Natural killer cell (primary cell): ENCODE data around the gene TAF4. TPM values are rescaled to one million over a fixed set of nuclear protein-coding genes. Genes with fewer than 3 reads are reported as not detected.

ENCODE experiments used
- ATAC-seq, 3 donors: fragments of 150-1000 bp in 2 of 3; fragments of 200-7000 bp in 1 of 3; cut with Tn5 transposase; 1 replicate in 1 of 3; 2 replicates in 2 of 3; pipeline ENCODE4 v1.10.0; 2021; ENCODE audit warnings: mild to moderate bottlenecking in 2 of 3, moderate library complexity in 2 of 3
- DNase-seq, 2 donors: peaks; one replicate each; pipeline versions ENCODE4 v3.0.0 to v3.0.0-alpha.2; 2013 to 2021; ENCODE audit warnings: mixed read lengths in 1 of 2
- H3K27ac ChIP-seq: one replicate; pipeline ENCODE4 v1.5.1; 2013; ENCODE audit warnings: mild to moderate bottlenecking, low read length
- H3K27me3 ChIP-seq: one replicate; pipeline ENCODE4 v1.6.1; 2013; ENCODE audit warnings: low read length; ENCODE audit not compliant: control insufficient read depth, insufficient read depth
- H3K36me3 ChIP-seq: one replicate; pipeline ENCODE4 v1.6.1; 2013; ENCODE audit warnings: low read length; ENCODE audit not compliant: control insufficient read depth, insufficient read depth
- H3K4me1 ChIP-seq: one replicate; pipeline ENCODE4 v1.6.1; 2013; ENCODE audit warnings: low read length; ENCODE audit not compliant: control insufficient read depth, insufficient read depth
- H3K4me3 ChIP-seq: one replicate; pipeline ENCODE4 v1.5.1; 2013; ENCODE audit warnings: low read length
- H3K9me3 ChIP-seq: one replicate; pipeline ENCODE4 v1.6.1; 2013; ENCODE audit warnings: low read length; ENCODE audit not compliant: control insufficient read depth, insufficient read depth
- H3K27ac Mint-ChIP-seq, 2 donors: one replicate each; pipeline ENCODE4 v1.8.0; 2022; ENCODE audit warnings: mild to moderate bottlenecking in 2 of 2, mixed read lengths in 2 of 2, moderate library complexity in 1 of 2
- H3K27me3 Mint-ChIP-seq, 2 donors: one replicate each; pipeline ENCODE4 v1.8.0; 2022; ENCODE audit warnings: low read depth in 2 of 2, mixed read lengths in 2 of 2
- H3K36me3 Mint-ChIP-seq: one replicate; pipeline ENCODE4 v1.8.0; 2022; ENCODE audit warnings: mixed read lengths
- H3K4me1 Mint-ChIP-seq, 2 donors: one replicate each; pipeline ENCODE4 v1.8.0; 2022; ENCODE audit warnings: mixed read lengths in 2 of 2
- H3K4me3 Mint-ChIP-seq: one replicate; pipeline ENCODE4 v1.8.0; 2022; ENCODE audit warnings: mild to moderate bottlenecking, moderate library complexity, mixed read lengths
- H3K9me3 Mint-ChIP-seq, 2 donors: one replicate each; pipeline ENCODE4 v1.8.0; 2022; ENCODE audit warnings: mixed read lengths in 2 of 2
- WGBS: methylation state at CpG from one replicate; pipeline ENCODE4 v1.1.7; 2013; ENCODE audit warnings: missing lambda C conversion rate; ENCODE audit not compliant: insufficient coverage; 5-methylcytosine and 5-hydroxymethylcytosine counted together
- intact Hi-C: fragments of 100-400 bp; cut with micrococcal nuclease; formaldehyde crosslinking; loops from one replicate; pipeline ENCODE4 v1.14.2; 2022
- total RNA-seq, 4 donors: library from RNA; stranded (reverse); fragments of 120-200 nt in 1 of 4; gene quantifications; one replicate each; pipeline versions ENCODE4 v1.2.3 to v1.2.4, GENCODE V29; 2013 to 2022
- TF ChIP-seq, protein P1 (sequence below): fragments of 200-600 bp; IDR thresholded peaks from one replicate; pipeline ENCODE4 v1.8.0; 2022; ENCODE audit warnings: antibody characterized with exemption

The TAF4 gene
- total RNA-seq, 3 donors from 2014 or later (not counting 1 experiment from before 2014, with no cell fraction given): 30.0 to 35.1 (median 30.3) TPM

DNA sequence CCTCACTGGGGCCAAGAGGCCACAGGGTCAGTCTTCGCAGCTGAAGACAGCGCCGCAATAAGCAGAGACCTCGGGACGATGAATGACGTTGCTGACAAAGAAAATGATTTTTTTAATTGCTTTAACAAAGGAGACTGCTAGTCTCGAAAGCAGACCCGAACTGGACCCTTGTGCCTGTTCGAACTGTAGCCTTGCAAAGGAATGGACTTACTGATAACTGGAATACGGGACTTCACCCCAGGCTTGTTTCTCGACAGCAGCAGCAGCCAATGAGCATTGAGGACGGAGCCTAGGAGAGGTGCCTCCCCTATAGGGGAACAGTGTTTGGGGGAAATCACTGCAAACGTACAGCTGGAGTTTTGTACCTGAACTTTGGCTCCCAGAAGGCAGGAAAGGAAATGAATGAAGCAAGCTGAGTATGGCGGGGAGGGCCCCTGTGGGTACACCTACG is 1.3 kb upstream of the TAF4 start:
- H3K4me3 ChIP-seq: peak overlapping the region; percentile 61
- H3K36me3 Mint-ChIP-seq: no peaks in the 10 kb centered on the region
- peaks cover 38% of the 10 kb centered on the region for H3K4me1 ChIP-seq
- TF ChIP-seq, protein P1, sequence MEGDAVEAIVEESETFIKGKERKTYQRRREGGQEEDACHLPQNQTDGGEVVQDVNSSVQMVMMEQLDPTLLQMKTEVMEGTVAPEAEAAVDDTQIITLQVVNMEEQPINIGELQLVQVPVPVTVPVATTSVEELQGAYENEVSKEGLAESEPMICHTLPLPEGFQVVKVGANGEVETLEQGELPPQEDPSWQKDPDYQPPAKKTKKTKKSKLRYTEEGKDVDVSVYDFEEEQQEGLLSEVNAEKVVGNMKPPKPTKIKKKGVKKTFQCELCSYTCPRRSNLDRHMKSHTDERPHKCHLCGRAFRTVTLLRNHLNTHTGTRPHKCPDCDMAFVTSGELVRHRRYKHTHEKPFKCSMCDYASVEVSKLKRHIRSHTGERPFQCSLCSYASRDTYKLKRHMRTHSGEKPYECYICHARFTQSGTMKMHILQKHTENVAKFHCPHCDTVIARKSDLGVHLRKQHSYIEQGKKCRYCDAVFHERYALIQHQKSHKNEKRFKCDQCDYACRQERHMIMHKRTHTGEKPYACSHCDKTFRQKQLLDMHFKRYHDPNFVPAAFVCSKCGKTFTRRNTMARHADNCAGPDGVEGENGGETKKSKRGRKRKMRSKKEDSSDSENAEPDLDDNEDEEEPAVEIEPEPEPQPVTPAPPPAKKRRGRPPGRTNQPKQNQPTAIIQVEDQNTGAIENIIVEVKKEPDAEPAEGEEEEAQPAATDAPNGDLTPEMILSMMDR: no peak
- no peaks in the 10 kb centered on the region for H3K9me3 Mint-ChIP-seq
- H3K4me3 Mint-ChIP-seq: peak overlapping the region; percentile 89
- no peak for ATAC-seq
- WGBS: 19% methylated on average over 15 of the region's 15 CpGs
- no peaks in the 10 kb centered on the region for H3K9me3 ChIP-seq
- intact Hi-C loops: loop anchor here (2.0 to 5.0 kb wide), 2 partner anchors 54 to 75 kb away; partner anchors contain the start of genes PSMA7 and SS18L1
- peak in 1 of 2 donors; percentile 46 for DNase-seq
- no peaks in the 10 kb centered on the region for H3K36me3 ChIP-seq
- peaks cover 2% of the 10 kb centered on the region for H3K27me3 ChIP-seq
- peaks cover 28 to 30% of the 10 kb centered on the region in 2 donors for H3K4me1 Mint-ChIP-seq
- H3K27ac Mint-ChIP-seq: peak overlapping the region; percentile 87 to 88
- H3K27ac ChIP-seq: peak overlapping the region; percentile 67
- peaks cover 7 to 9% of the 10 kb centered on the region in 2 donors for H3K27me3 Mint-ChIP-seq

DNA sequence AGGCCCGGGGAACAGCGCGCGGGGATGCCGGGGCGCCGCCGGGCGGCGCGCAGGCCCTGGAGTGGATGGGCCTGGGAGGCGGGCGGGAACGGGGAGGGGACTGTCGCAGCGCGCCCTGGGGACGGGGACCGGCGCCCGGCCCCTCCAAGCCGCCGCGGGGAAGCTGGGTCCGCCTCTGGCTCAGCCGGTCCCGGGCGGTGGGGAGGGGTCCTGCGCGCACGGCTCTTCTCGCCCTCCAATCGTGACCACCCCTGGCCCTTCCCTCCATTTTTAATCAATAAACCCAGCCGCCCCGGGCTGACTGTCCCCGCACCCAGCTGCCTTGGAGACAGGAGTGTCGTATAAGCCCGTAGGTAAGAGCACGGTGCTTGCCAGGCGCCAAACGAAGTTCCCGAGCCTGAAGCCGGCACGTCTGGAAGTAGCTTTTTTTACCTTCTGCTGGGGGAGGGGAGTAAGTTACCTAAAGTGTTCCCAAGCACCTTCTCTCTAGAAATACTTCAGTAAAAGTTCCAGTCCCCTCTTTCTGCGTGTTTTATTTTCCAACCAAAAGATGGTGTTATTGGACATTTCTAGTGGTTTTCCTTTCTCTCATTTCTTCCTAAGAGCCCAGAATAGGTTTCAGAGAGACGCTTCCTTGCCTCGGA is 780 bp upstream of the TAF4 start:
- Histone ChIP-seq H3K36me3 (no peaks in the 10 kb centered on the region), H3K4me1 (peaks cover 38% of the 10 kb centered on the region), H3K27me3 (peaks cover 2% of the 10 kb centered on the region), H3K4me3 (peak overlapping the region; percentile 61), H3K27ac (peak overlapping the region; percentile 67), H3K9me3 (no peaks in the 10 kb centered on the region)
- TF ChIP-seq, protein P1: no peak
- intact Hi-C loops: loop anchor here (2.0 to 5.0 kb wide), 2 partner anchors 54 to 76 kb away; partner anchors contain the start of genes PSMA7 and SS18L1
- H3K9me3 Mint-ChIP-seq: no peaks in the 10 kb centered on the region
- H3K4me3 Mint-ChIP-seq: peak overlapping the region; percentile 89
- H3K4me1 Mint-ChIP-seq: peaks cover 30 to 35% of the 10 kb centered on the region in 2 donors
- peak in 2 of 3 donors; percentile 11 for ATAC-seq
- peaks cover 7 to 9% of the 10 kb centered on the region in 2 donors for H3K27me3 Mint-ChIP-seq
- peak overlapping the region; percentile 87 to 88 for H3K27ac Mint-ChIP-seq
- WGBS: under 1% methylated on average over 45 of the region's 47 CpGs
- H3K36me3 Mint-ChIP-seq: no peaks in the 10 kb centered on the region
- DNase-seq: peak in 1 of 2 donors; percentile 64

DNA sequence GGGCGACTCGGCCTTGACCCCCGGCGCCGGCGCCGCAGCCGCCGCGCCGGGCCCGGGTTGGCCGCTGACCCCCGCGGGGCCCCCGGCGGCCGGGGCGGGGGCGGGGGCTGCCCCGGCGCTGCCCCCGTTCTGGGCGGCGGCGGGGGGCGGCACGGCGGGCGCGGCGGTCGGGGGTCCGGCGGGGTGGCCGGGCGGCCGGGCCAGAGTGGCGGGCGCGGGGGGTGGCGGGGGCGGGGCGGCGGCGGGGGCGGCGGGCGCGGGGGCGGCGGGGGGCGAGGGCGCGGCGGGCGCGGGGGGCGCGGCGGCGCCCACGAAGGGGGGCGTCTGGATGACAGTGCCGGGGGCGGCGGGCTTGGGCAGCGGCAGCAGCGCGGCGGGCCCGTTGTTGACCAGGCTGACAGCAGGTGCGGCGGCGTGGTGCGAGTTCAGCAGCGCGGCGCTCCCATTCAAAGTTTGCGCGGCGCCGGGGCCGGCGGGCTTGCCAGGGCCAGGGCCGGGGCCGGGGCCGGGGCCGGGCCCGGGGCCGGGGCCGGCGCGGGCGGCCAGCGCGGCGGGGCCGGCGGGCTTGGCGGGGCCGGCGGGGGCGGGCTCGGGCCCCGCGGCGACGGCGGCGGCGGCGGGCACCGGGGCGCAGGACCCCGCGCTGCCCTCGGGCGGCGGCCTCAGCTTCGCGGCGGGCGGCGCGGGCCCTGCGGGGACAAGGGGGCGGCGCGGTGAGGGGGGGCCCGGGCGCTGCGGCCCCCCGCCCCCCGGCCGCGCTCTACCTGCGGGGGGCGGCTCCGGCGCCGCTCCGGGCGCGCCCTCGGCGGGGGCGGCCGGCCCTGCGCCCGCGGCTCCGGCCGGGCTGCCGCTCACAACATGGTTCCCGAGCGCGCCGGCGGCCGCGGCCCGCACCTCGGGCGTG is 659 bp downstream of the TAF4 start:
- Histone ChIP-seq H3K27me3 (peaks cover 2% of the 10 kb centered on the region), H3K9me3 (no peaks in the 10 kb centered on the region), H3K27ac (no peak overlapping the region), H3K36me3 (no peaks in the 10 kb centered on the region), H3K4me1 (peaks cover 38% of the 10 kb centered on the region), H3K4me3 (peak overlapping the region; percentile 40)
- no peaks in the 10 kb centered on the region for H3K9me3 Mint-ChIP-seq
- no peak overlapping the region for H3K4me3 Mint-ChIP-seq
- ATAC-seq: peak; percentile 12 to 26 (median 21)
- TF ChIP-seq, protein P1: no peak
- peaks cover 39 to 50% of the 10 kb centered on the region in 2 donors for H3K4me1 Mint-ChIP-seq
- intact Hi-C loops: loop anchor here (5.0 kb wide), 1 partner anchor 77 kb away; the partner anchor contains the start of genes PSMA7 and SS18L1
- peak in 1 of 2 donors; percentile 32 for DNase-seq
- no peaks in the 10 kb centered on the region for H3K36me3 Mint-ChIP-seq
- H3K27me3 Mint-ChIP-seq: no peaks in the 10 kb centered on the region
- H3K27ac Mint-ChIP-seq: peak overlapping the region in 1 of 2 donors; percentile 63
- WGBS: under 1% methylated on average over 164 of the region's 165 CpGs
